Fibroblast of lung (primary cell): ENCODE measurements around the gene KIAA1217.

Experiments
- CTCF ChIP-seq, 2 donors: IDR thresholded peaks in 1 of 2; conservative IDR thresholded peaks in 1 of 2; 1 replicate in 1 of 2; 2 replicates in 1 of 2; pipeline ENCODE4 v1.5.1; 2011 to 2012; ENCODE audit warnings: low read length in 2 of 2, control low read depth in 1 of 2, inconsistent platforms in 1 of 2, low read depth in 1 of 2, mild to moderate bottlenecking in 1 of 2
- EZH2 ChIP-seq: IDR thresholded peaks from 2 replicates; pipeline ENCODE4 v1.5.1; 2012; ENCODE audit warnings: low read length, control low read depth, mild to moderate bottlenecking; ENCODE audit errors: missing control alignments

GRCh38 chr10:24162206-24162985, 46.5 kb upstream of the KIAA1217 start:
- TF ChIP-seq CTCF (conservative IDR thresholded peaks at IDR 0.05 in 1 of 2, IDR thresholded peaks at IDR 0.05 in 1 of 2; ENCODE audit: low read depth in 1 of 2, low read length in 2 of 2) (no peak), EZH2 (no peak)
